WERI-Rb-1 (cell line): Measurements from ENCODE around the gene CNDP2.

Experiments
- DNase-seq: peaks from one replicate; pipeline ENCODE4 v3.0.0-alpha.2; 2020
- H3K27ac ChIP-seq: fragments of 250-450 bp; sonication (Bioruptor Pico); 2 replicates; pipeline ENCODE4 v1.5.1; 2020; ENCODE audit warnings: mild to moderate bottlenecking, moderate library complexity
- H3K27me3 ChIP-seq: fragments of 250-450 bp; sonication (Bioruptor Pico); 2 replicates; pipeline ENCODE4 v1.5.1; 2021; ENCODE audit warnings: mild to moderate bottlenecking, low read depth, moderate library complexity; ENCODE audit not compliant: insufficient read depth, severe bottlenecking
- H3K36me3 ChIP-seq: fragments of 250-450 bp; sonication (Bioruptor Pico); 2 replicates; pipeline ENCODE4 v1.5.1; 2020; ENCODE audit warnings: mild to moderate bottlenecking, moderate library complexity
- H3K4me3 ChIP-seq: 2 replicates; pipeline ENCODE4 v1.5.1; 2011; ENCODE audit warnings: low read depth, mild to moderate bottlenecking, control low read depth, low read length
- H3K9me3 ChIP-seq: fragments of 250-450 bp; sonication (Bioruptor Pico); 2 replicates; pipeline ENCODE4 v1.5.1; 2021; ENCODE audit warnings: mild to moderate bottlenecking, moderate library complexity; ENCODE audit not compliant: severe bottlenecking
- CTCF ChIP-seq: IDR thresholded peaks from 2 replicates; pipeline ENCODE4 v1.5.1; 2011; ENCODE audit warnings: low read depth, mild to moderate bottlenecking, control low read depth, inconsistent platforms, low read length

The CNDP2 gene

DNA sequence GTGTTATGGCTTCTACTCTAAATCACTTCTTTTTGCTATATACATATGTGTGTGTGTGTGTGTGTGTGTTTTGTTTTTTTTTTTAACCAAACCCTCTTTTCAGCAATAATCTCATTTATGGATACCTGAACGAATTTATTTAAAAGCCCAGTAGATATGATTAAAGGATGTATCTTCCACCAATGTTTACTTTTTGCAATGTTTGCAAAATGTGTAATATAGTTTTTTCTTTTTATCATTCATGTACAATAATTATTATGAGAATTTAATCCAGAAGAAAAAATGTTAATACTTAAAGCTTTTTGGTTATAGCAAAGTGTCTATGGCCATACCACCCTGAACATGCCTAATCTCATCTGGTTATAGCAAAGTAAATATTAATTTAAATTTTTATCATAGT lies 1.6 kb upstream of the CNDP2 start:
- Histone ChIP-seq H3K4me3 (no peak overlapping the region), H3K9me3 (no peaks in the 10 kb centered on the region), H3K27me3 (no peaks in the 10 kb centered on the region), H3K36me3 (peaks cover 15% of the 10 kb centered on the region), H3K27ac (no peak overlapping the region)
- no peak for DNase-seq
- TF ChIP-seq CTCF: no peak

DNA sequence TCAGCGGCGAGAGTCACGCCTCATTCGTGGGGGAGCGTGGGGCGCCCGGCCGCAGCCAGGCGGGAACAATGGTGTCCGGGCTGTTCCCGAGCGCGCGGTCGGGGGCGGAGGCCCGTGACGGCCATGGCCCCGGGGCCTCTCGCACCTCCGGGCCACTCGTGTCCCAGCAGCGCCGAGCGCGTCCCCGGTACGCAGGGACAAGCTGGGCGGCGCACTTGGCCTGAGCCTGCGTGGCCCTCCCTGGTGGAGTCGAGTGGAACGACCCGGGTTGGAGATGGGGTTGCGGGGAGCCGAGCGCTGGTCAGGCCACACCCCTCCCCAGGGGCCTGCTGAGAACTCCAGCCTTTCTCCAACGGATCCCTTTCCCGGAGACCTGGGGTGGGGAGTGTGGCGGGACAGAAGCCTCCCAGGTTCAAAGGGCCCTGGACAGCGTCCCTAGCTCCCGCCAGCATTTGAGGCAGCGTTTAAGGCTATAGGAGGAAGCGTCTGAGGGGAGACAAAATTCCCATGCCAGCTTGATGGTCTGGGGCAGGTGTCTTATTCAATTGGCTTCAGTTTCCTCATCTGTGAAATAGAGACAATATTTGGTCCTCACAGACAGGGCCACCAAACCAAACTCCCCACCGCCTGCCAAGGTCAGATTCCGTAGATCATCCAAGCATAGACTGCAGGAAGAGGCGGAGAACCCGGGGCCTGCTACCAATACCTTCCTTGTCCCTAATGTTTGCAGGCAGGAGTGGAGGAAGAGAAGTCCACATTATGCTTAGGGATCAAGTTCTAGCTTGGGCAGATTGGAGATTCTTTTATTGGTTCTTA lies 553 bp downstream of the CNDP2 start:
- TF ChIP-seq CTCF: peak; percentile 26; the same call in 1 of the 2 replicates
- peak; percentile 78 for DNase-seq

GRCh38 chr18:74497324-74497676 lies 1.1 kb downstream of the CNDP2 start:
- H3K4me3 ChIP-seq: peak overlapping the region; percentile 88
- peaks cover 41% of the 10 kb centered on the region for H3K36me3 ChIP-seq
- no peak for DNase-seq
- H3K27me3 ChIP-seq: no peaks in the 10 kb centered on the region
- no peak for TF ChIP-seq CTCF
- H3K9me3 ChIP-seq: no peaks in the 10 kb centered on the region
- H3K27ac ChIP-seq: no peak overlapping the region

More for the DNA sequence above, 553 bp downstream of the CNDP2 start:
- H3K27me3 ChIP-seq: no peaks in the 10 kb centered on the region
- H3K27ac ChIP-seq: peak overlapping the region; percentile 92
- H3K4me3 ChIP-seq: peak overlapping the region; percentile 88
- H3K36me3 ChIP-seq: peaks cover 35% of the 10 kb centered on the region
- H3K9me3 ChIP-seq: no peaks in the 10 kb centered on the region

DNA sequence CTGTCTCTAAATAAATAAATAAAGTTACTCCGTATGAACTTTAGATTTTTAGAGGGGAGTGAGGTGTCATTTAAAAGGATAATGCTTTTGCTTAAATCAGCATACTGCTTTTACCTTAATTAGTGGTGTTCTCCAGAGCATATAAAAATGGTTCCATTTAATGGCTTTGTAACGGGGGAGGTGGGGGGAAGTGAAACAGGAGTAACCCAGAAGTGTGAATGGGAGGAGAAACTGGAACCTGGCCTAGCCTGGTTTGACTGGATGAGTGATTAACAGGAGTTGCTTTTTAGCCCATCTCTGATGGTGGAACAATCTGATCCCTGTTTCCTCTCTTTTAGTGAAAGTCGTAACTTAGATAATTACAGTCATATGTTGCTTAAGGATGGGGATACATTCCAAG lies 1.6 kb downstream of the CNDP2 start:
- no peak for TF ChIP-seq CTCF
- Histone ChIP-seq H3K9me3 (no peaks in the 10 kb centered on the region), H3K27ac (no peak overlapping the region), H3K36me3 (peaks cover 45% of the 10 kb centered on the region), H3K4me3 (no peak overlapping the region), H3K27me3 (no peaks in the 10 kb centered on the region)
- no peak for DNase-seq

DNA sequence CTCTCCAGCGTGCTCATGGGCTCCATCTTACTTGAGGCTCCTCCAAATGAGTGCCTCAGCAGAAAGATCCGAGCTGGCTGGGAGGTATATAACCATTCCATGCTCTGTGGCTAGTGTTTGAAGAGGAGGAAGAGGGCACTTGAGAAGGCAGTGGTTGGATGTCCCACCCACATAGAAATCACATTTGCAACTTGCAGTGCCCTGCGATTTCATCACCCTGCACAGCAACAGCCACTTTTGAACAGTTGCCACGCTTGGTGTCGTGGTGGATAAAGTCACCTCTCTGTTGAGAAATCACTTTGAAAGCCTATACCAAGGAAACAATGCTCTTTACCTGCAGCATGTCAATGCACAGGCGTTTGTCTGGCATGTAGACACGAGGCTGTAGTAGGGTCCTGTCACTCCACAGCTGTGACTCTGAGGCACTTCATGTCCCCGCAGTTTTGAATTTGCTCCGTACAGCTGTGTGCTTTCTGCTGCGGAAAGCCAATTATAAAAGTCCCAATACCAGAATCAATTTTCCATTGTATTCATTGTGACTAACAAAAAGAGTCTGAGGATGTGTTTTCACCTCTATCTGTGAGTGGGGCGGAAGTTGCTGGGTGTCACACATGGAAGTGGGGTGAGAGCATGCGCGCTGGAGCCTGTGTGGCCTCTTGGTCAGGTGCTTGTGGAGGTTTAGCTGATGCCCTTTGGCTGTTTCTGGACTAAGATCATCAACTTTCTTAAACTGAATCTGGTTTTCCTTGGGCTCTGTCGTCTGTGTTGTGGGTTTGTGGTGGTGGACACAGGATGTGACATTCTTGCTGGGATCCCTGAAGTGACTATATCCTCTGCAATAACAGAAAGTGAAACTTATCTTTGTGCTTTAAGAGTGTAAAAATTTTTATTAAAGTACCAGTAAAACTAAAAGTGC lies 2.8 kb downstream of the CNDP2 start:
- Histone ChIP-seq H3K27me3 (no peaks in the 10 kb centered on the region), H3K27ac (no peak overlapping the region)
- DNase-seq: no peak

More for the DNA sequence above, 2.8 kb downstream of the CNDP2 start:
- Histone ChIP-seq H3K4me3 (no peak overlapping the region), H3K9me3 (no peaks in the 10 kb centered on the region), H3K36me3 (peaks cover 50% of the 10 kb centered on the region)
- no peak for TF ChIP-seq CTCF
